K562 (cell line): ENCODE results near the gene CCDC116. TPM values are rescaled to one million over a fixed set of nuclear protein-coding genes. Genes with fewer than 3 reads are reported as not detected.

ENCODE experiments used
- E2F6 ChIP-seq, 2 experiments: IDR thresholded peaks; 2 replicates each; pipeline ENCODE4 v1.6.1; 2011; ENCODE audit warnings: borderline replicate concordance in 1 of 2, control low read depth in 1 of 2, low read depth in 1 of 2, low read length in 1 of 2, mild to moderate bottlenecking in 1 of 2, mixed read lengths in 1 of 2, moderate library complexity in 1 of 2; ENCODE audit not compliant: insufficient read depth in 1 of 2, insufficient read length in 1 of 2, poor library complexity in 1 of 2, severe bottlenecking in 1 of 2; ENCODE audit errors: extremely low read depth in 1 of 2
- EGR1 ChIP-seq: fragments of 450-650 bp; conservative IDR thresholded peaks from 2 replicates; pipeline ENCODE4 v1.6.1; 2017; ENCODE audit warnings: mild to moderate bottlenecking
- ILF3 ChIP-seq: fragments of 450-650 bp; IDR thresholded peaks from 2 replicates; pipeline ENCODE4 v1.6.1; 2018; ENCODE audit warnings: antibody characterized with exemption, mild to moderate bottlenecking, moderate library complexity, borderline replicate concordance
- JUND ChIP-seq, 2 experiments: IDR thresholded peaks; 2 replicates in 1 of 2; 3 replicates in 1 of 2; pipeline ENCODE4 v1.6.1; 2011; ENCODE audit warnings: borderline replicate concordance in 2 of 2, low read depth in 2 of 2, low read length in 2 of 2, improper control_type of control experiment in 1 of 2, missing biosample characterization in 1 of 2, missing genetic modification characterization in 1 of 2, missing genetic modification reagents in 1 of 2
- MYBL2 ChIP-seq, 2 experiments: fragments of 450-650 bp in 1 of 2; sonication (generic) in 1 of 2; formaldehyde crosslinking in 1 of 2; IDR thresholded peaks; 2 replicates each; pipeline versions ENCODE4 v1.6.1 to v1.8.1; 2017 to 2022; ENCODE audit warnings: borderline replicate concordance in 1 of 2, inconsistent platforms in 1 of 2, low read depth in 1 of 2, mild to moderate bottlenecking in 1 of 2, missing genetic modification reagents in 1 of 2, moderate library complexity in 1 of 2
- NFXL1 ChIP-seq: fragments of 450-650 bp; formaldehyde crosslinking; IDR thresholded peaks from 2 replicates; pipeline ENCODE4 v1.4.0; 2021; ENCODE audit warnings: mild to moderate bottlenecking
- POLR2AphosphoS2 ChIP-seq: IDR thresholded peaks from 2 replicates; pipeline ENCODE4 v1.6.1; 2012; ENCODE audit warnings: low read length, improper control_type of control experiment
- POLR2AphosphoS5 ChIP-seq: IDR thresholded peaks from 2 replicates; pipeline ENCODE4 v1.6.1; 2011; ENCODE audit warnings: mild to moderate bottlenecking, low read depth, low read length, moderate library complexity; ENCODE audit not compliant: control insufficient read depth, insufficient read depth
- RREB1 ChIP-seq: fragments of 250-450 bp; sonication (Bioruptor Pico); IDR thresholded peaks from 2 replicates; pipeline ENCODE4 v1.4.0; 2020
- SETDB1 ChIP-seq: IDR thresholded peaks from one replicate; pipeline ENCODE4 v1.6.1; 2012; ENCODE audit warnings: low read length, control low read depth, inconsistent platforms
- SIN3A ChIP-seq, 2 experiments: fragments of 150-350 bp in 1 of 2; IDR thresholded peaks; 2 replicates each; pipeline ENCODE4 v1.6.1; 2011 to 2016; ENCODE audit warnings: borderline replicate concordance in 2 of 2, low read depth in 2 of 2, low read length in 2 of 2, mild to moderate bottlenecking in 2 of 2, moderate library complexity in 2 of 2; ENCODE audit not compliant: control insufficient read depth in 1 of 2
- USF1 ChIP-seq: sonication (generic); formaldehyde crosslinking; IDR thresholded peaks from 2 replicates; pipeline ENCODE4 v1.9.0; 2022; ENCODE audit warnings: mild to moderate bottlenecking, missing genetic modification reagents
- USF2 ChIP-seq: sonication (generic); formaldehyde crosslinking; IDR thresholded peaks from 2 replicates; pipeline ENCODE4 v1.5.0; 2020; ENCODE audit warnings: missing genetic modification reagents
- ZNF263 ChIP-seq: sonication (generic); formaldehyde crosslinking; IDR thresholded peaks from 2 replicates; pipeline ENCODE4 v1.8.0; 2022; ENCODE audit warnings: mild to moderate bottlenecking, missing genetic modification reagents, borderline replicate concordance
- ZNF778 ChIP-seq: fragments of 450-650 bp; formaldehyde crosslinking; IDR thresholded peaks from 2 replicates; pipeline ENCODE4 v1.4.0; 2020; ENCODE audit warnings: mild to moderate bottlenecking, moderate library complexity
- polyA plus RNA-seq, 8 experiments: library from polyadenylated mRNA; depleted of rRNA in 4 of 8; stranded (reverse) in 5 of 8; unstranded in 3 of 8; fragments of >200 nt; fragmentation: Nextera tagmentation in 2 of 8; fragmentation: Illumina TruSeq in 1 of 8; extraction: Ambion mirVana in 2 of 8; extraction: Trizol in 1 of 8; gene quantifications; 2 replicates each; pipeline versions ENCODE4 v1.2.1 to v1.2.3, GENCODE V29; 2011 to 2014; ENCODE audit warnings: inconsistent platforms in 1 of 8, missing spikeins in 1 of 8
- total RNA-seq, 7 experiments: library from RNA; depleted of rRNA in 6 of 7; stranded (reverse); fragments of >200 nt in 6 of 7; fragmentation: Illumina TruSeq in 2 of 7; extraction: Trizol in 2 of 7; gene quantifications; 2 replicates each; pipeline versions ENCODE4 v1.2.1 to v1.2.3, GENCODE V29; 2011 to 2021; ENCODE audit warnings: low replicate concordance in 1 of 7

CCDC116 gene
- total and polyA plus RNA-seq, 9 of the 15 experiments (the other 6 are each of a cell fraction or from before 2014, with no cell fraction given), result 1.6 to 11.3 (median 4.7) TPM

GRCh38 chr22:21681566-21682370 is 49.2 kb downstream of the CCDC116 start (continued):
- no peak for TF ChIP-seq POLR2AphosphoS2
- TF ChIP-seq SETDB1, result peak; percentile 33
- TF ChIP-seq USF1 (CRISPR knock-in tag), result 0 out of 2 replicates have a peak, but pooled peaks have one; percentile 37
- no peak for TF ChIP-seq MYBL2 (IDR thresholded peaks at IDR 0.05; ENCODE audit: low read depth)
- 0 out of 2 replicates have a peak, but pooled peaks have one; percentile 23 for TF ChIP-seq MYBL2 (CRISPR knock-in tag; IDR thresholded peaks at IDR 0.05; ENCODE audit: borderline replicate concordance)
- TF ChIP-seq ILF3, result no peak
- TF ChIP-seq NFXL1 (CRISPR knock-in tag), result no peak
- peak in 1 of 2 experiments; percentile 11 for TF ChIP-seq E2F6 (IDR thresholded peaks at IDR 0.05; ENCODE audit: borderline replicate concordance in 1 of 2, extremely low read depth in 1 of 2, insufficient read depth in 1 of 2, insufficient read length in 1 of 2, low read depth in 1 of 2, low read length in 1 of 2, poor library complexity in 1 of 2, severe bottlenecking in 1 of 2)
- peak; percentile 21; the same call in 1 of the 2 replicates for TF ChIP-seq POLR2AphosphoS5
- 0 out of 4 replicates have a peak, but pooled peaks of 1 of the 2 experiments have one; percentile 56 for TF ChIP-seq SIN3A (IDR thresholded peaks at IDR 0.05; ENCODE audit: borderline replicate concordance in 2 of 2, control insufficient read depth in 1 of 2, low read depth in 2 of 2, low read length in 2 of 2)
- TF ChIP-seq USF2 (CRISPR knock-in tag), result peak; percentile 12; the same call in 1 of the 2 replicates
- TF ChIP-seq ZNF263 (CRISPR knock-in tag), result peak; percentile 45; the same call in 1 of the 2 replicates
- TF ChIP-seq RREB1 (CRISPR knock-in tag), result 0 out of 2 replicates have a peak, but pooled peaks have one; percentile 9
- no peak for TF ChIP-seq JUND (IDR thresholded peaks at IDR 0.05; ENCODE audit: borderline replicate concordance, low read depth, low read length)
- no peak for TF ChIP-seq JUND (tag; IDR thresholded peaks at IDR 0.05; ENCODE audit: borderline replicate concordance, low read depth, low read length)
- TF ChIP-seq ZNF778 (CRISPR knock-in tag), result no peak
- peak; percentile 78 for TF ChIP-seq EGR1
